Panc1 (cell line): Measurements from ENCODE around the gene ZFYVE27. TPM values are rescaled to one million over a fixed set of nuclear protein-coding genes. Genes with fewer than 3 reads are reported as not detected.
A peak's percentile ranks its signal among the peaks of the same experiment; 100 is the strongest.

Source experiments
- ATAC-seq: fragments of 200-7000 bp; cut with Tn5 transposase; 2 replicates; pipeline ENCODE4 v1.9.1; 2020; ENCODE audit warnings: mild to moderate bottlenecking, moderate library complexity
- BruUV-seq: library from RNA; stranded (reverse); fragments of 400-500 nt; replicated peaks from 2 replicates; lab custom pipeline; 2021; lab: Mats Ljungman, UMichigan
- CTCF ChIA-PET: fragments of 300-600 bp; sonication (Branson Sonifier 250); formaldehyde crosslinking; loops from one replicate; lab custom pipeline; 2022; ENCODE audit warnings: antibody characterized with exemption; lab: Charles Lee
- POLR2A ChIA-PET: fragments of 300-600 bp; sonication (Branson Sonifier 250); formaldehyde crosslinking; loops from one replicate; lab custom pipeline; 2022; ENCODE audit warnings: antibody characterized with exemption; lab: Charles Lee
- DNase-seq: peaks from one replicate; pipeline ENCODE4 v3.0.0-alpha.2; 2010; ENCODE audit warnings: low read depth, low spot score
- H3K27ac ChIP-seq: 2 replicates; pipeline ENCODE4 v1.5.1; 2011; ENCODE audit warnings: mild to moderate bottlenecking, low read length, inconsistent platforms
- H3K27me3 ChIP-seq: fragments of 200-500 bp; sonication (Bioruptor generic); 2 replicates; pipeline ENCODE4 v1.6.0; 2014; ENCODE audit warnings: low read length, inconsistent platforms; ENCODE audit not compliant: control insufficient read depth, insufficient read depth
- H3K36me3 ChIP-seq: fragments of 200-500 bp; sonication (Bioruptor generic); 2 replicates; pipeline ENCODE4 v1.5.1; 2014; ENCODE audit warnings: inconsistent platforms, mild to moderate bottlenecking, low read length, moderate library complexity; ENCODE audit not compliant: control insufficient read depth, insufficient read depth
- H3K4me1 ChIP-seq: 2 replicates; pipeline ENCODE4 v1.5.1; 2011; ENCODE audit warnings: inconsistent platforms, mild to moderate bottlenecking, low read length, moderate library complexity; ENCODE audit not compliant: control insufficient read depth, insufficient read depth
- H3K4me3 ChIP-seq, 2 experiments: 2 replicates each; pipeline ENCODE4 v1.5.1; 2011 to 2012; ENCODE audit warnings: low read depth in 2 of 2, low read length in 2 of 2, mild to moderate bottlenecking in 2 of 2, inconsistent platforms in 1 of 2, moderate library complexity in 1 of 2
- H3K9me3 ChIP-seq: fragments of 200-500 bp; sonication (Bioruptor generic); 2 replicates; pipeline ENCODE4 v1.5.1; 2014; ENCODE audit warnings: low read depth, mild to moderate bottlenecking, inconsistent platforms, low read length, moderate library complexity; ENCODE audit not compliant: control insufficient read depth, insufficient read depth
- CTCF ChIP-seq: fragments of 450-650 bp; IDR thresholded peaks from 2 replicates; pipeline ENCODE4 v1.5.1; 2017; ENCODE audit warnings: mild to moderate bottlenecking
- POLR2AphosphoS5 ChIP-seq: IDR thresholded peaks from 2 replicates; pipeline ENCODE4 v1.6.1; 2012; ENCODE audit warnings: mild to moderate bottlenecking, low read depth, low read length, moderate library complexity
- REST ChIP-seq, 2 experiments: IDR thresholded peaks; 2 replicates each; pipeline ENCODE4 v1.6.1; 2011 to 2012; ENCODE audit warnings: low read depth in 2 of 2, control low read depth in 1 of 2, low read length in 1 of 2, mild to moderate bottlenecking in 1 of 2, moderate library complexity in 1 of 2; ENCODE audit not compliant: insufficient read depth in 1 of 2
- SIN3A ChIP-seq: IDR thresholded peaks from 2 replicates; pipeline ENCODE4 v1.6.1; 2012; ENCODE audit warnings: low read depth, mild to moderate bottlenecking, low read length, moderate library complexity, borderline replicate concordance; ENCODE audit not compliant: insufficient read depth
- TCF7L2 ChIP-seq: IDR thresholded peaks from 2 replicates; pipeline ENCODE4 v1.6.1; 2011; ENCODE audit warnings: mild to moderate bottlenecking, low read depth, low read length, inconsistent platforms
- in situ Hi-C: cut with HindIII; loops from 2 replicates; pipeline ENCODE4 v1.10.0; 2016; ENCODE audit warnings: low sequenced_read_pairs, low pct_unique_long_range_greater_than_20kb
- intact Hi-C: fragments of 100-400 bp; cut with micrococcal nuclease; formaldehyde crosslinking; loops from one replicate; pipeline ENCODE4 v1.10.0; 2022; ENCODE audit not compliant: unreplicated experiment
- total RNA-seq: library from RNA; stranded (reverse); gene quantifications from one replicate; pipeline ENCODE4 v1.2.1, GENCODE V29; 2021; ENCODE audit not compliant: unreplicated experiment

The ZFYVE27 gene
- total RNA-seq, 1 experiment from 2014 or later, result 37.9 TPM

GRCh38 chr10:97781618-97782331 is 44.8 kb downstream of the ZFYVE27 start:
- no TSS peak for BruUV-seq
- ATAC-seq (peak; percentile 51), DNase-seq (no peak)
- H3K27me3 ChIP-seq, result no peaks in the 10 kb centered on the region
- intact Hi-C loops, result no loop called here
- POLR2A ChIA-PET, result no interaction called here
- H3K4me1 ChIP-seq, result peaks cover 5% of the 10 kb centered on the region
- in situ Hi-C loops, result no loop called here
- no peaks in the 10 kb centered on the region for H3K9me3 ChIP-seq
- CTCF ChIA-PET, result no interaction called here
- H3K36me3 ChIP-seq, result no peaks in the 10 kb centered on the region
- TF ChIP-seq REST (IDR thresholded peaks at IDR 0.05; ENCODE audit: insufficient read depth in 1 of 2, low read depth in 2 of 2, low read length in 1 of 2) (no peak), SIN3A (no peak), POLR2AphosphoS5 (no peak), TCF7L2 (no peak), CTCF (no peak)
- H3K4me3 ChIP-seq, result no peak overlapping the region
- H3K27ac ChIP-seq, result no peak overlapping the region

GRCh38 chr10:97782455-97783228 is 45.7 kb downstream of the ZFYVE27 start:
- CTCF ChIA-PET, result no interaction called here
- H3K9me3 ChIP-seq, result no peaks in the 10 kb centered on the region
- no peak for ATAC-seq
- no TSS peak for BruUV-seq
- H3K36me3 ChIP-seq, result no peaks in the 10 kb centered on the region
- intact Hi-C loops, result no loop called here
- H3K27me3 ChIP-seq, result no peaks in the 10 kb centered on the region
- no peak overlapping the region for H3K27ac ChIP-seq
- H3K4me1 ChIP-seq, result peaks cover 5% of the 10 kb centered on the region
- in situ Hi-C loops, result no loop called here
- TF ChIP-seq TCF7L2 (no peak), CTCF (no peak), REST (IDR thresholded peaks at IDR 0.05; ENCODE audit: insufficient read depth in 1 of 2, low read depth in 2 of 2, low read length in 1 of 2) (no peak), SIN3A (no peak), POLR2AphosphoS5 (no peak)
- POLR2A ChIA-PET, result no interaction called here
- no peak overlapping the region for H3K4me3 ChIP-seq
- DNase-seq, result no peak
